Measurements from ENCODE around the gene TNIP1.

The TNIP1 gene

GRCh38 chr5:151058301-151058700 lies 22.5 kb downstream of the TNIP1 start:
- no peak overlapping the region for H3K9ac ChIP-seq (ENCODE audit: low read depth, low read length)
- H3K4me3 ChIP-seq (ENCODE audit: low read length): no peak overlapping the region
- no peaks in the 10 kb centered on the region for H3K9me3 ChIP-seq (replicated peaks; ENCODE audit: low read length)
- H3K27me3 ChIP-seq (ENCODE audit: control insufficient read depth, insufficient read depth, low read length): no peaks in the 10 kb centered on the region
- H3K4me2 ChIP-seq (ENCODE audit: low read length): no peak overlapping the region
- H3K36me3 ChIP-seq (ENCODE audit: insufficient read depth, low read length): peaks cover 85% of the 10 kb centered on the region
- H3K4me1 ChIP-seq (ENCODE audit: control insufficient read depth, insufficient read depth, low read length): peaks cover 28% of the 10 kb centered on the region

- Histone ChIP-seq H3K9me3 (replicated peaks; ENCODE audit: low read length) (no peaks in the 10 kb centered on the region), H3K4me1 (ENCODE audit: control insufficient read depth, insufficient read depth, low read length) (peaks cover 23% of the 10 kb centered on the region), H3K4me3 (ENCODE audit: low read length) (no peak overlapping the region), H3K27me3 (ENCODE audit: control insufficient read depth, insufficient read depth, low read length) (no peaks in the 10 kb centered on the region), H3K9ac (ENCODE audit: low read depth, low read length) (no peak overlapping the region), H3K4me2 (ENCODE audit: low read length) (no peak overlapping the region), H3K36me3 (ENCODE audit: insufficient read depth, low read length) (peaks cover 76% of the 10 kb centered on the region)
These were observed 24.2 kb downstream of the TNIP1 start for GRCh38 chr5:151056379-151057325.

- no peaks in the 10 kb centered on the region for H3K9me3 ChIP-seq (replicated peaks; ENCODE audit: low read length)
- H3K4me3 ChIP-seq (ENCODE audit: low read length): no peak overlapping the region
- peaks cover 75% of the 10 kb centered on the region for H3K36me3 ChIP-seq (ENCODE audit: insufficient read depth, low read length)
- no peaks in the 10 kb centered on the region for H3K27me3 ChIP-seq (ENCODE audit: control insufficient read depth, insufficient read depth, low read length)
- no peak overlapping the region for H3K9ac ChIP-seq (ENCODE audit: low read depth, low read length)
- no peak overlapping the region for H3K4me2 ChIP-seq (ENCODE audit: low read length)
- peaks cover 17% of the 10 kb centered on the region for H3K4me1 ChIP-seq (ENCODE audit: control insufficient read depth, insufficient read depth, low read length)
These were observed 25.5 kb downstream of the TNIP1 start for GRCh38 chr5:151055336-151055735.

DNA sequence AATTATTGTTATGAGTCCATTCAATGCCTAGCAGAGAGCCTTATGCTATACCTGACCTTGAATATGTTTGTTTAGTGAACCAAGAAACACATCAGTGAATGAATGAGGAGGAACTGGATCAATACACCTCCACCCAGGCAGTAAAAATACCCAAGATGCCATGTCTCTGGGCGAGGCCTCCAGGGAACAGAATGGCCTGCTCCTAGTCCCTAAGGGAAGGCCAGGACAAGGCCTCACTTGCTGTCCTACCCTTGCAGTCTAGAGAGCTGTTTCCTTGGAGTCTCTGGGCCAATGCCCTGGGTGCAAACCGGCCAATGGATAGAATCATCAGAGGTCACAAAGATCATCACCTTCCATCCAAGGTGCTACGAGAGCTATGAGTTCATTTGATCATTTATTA lies 26.1 kb downstream of the TNIP1 start:
- Histone ChIP-seq H3K27me3 (ENCODE audit: control insufficient read depth, insufficient read depth, low read length) (no peaks in the 10 kb centered on the region), H3K36me3 (ENCODE audit: insufficient read depth, low read length) (peaks cover 75% of the 10 kb centered on the region), H3K4me3 (ENCODE audit: low read length) (no peak overlapping the region), H3K9me3 (replicated peaks; ENCODE audit: low read length) (no peaks in the 10 kb centered on the region), H3K4me1 (ENCODE audit: control insufficient read depth, insufficient read depth, low read length) (peaks cover 11% of the 10 kb centered on the region), H3K9ac (ENCODE audit: low read depth, low read length) (no peak overlapping the region), H3K4me2 (ENCODE audit: low read length) (no peak overlapping the region)

GRCh38 chr5:151053796-151054462 lies 26.9 kb downstream of the TNIP1 start:
- Histone ChIP-seq H3K4me3 (ENCODE audit: low read length) (no peak overlapping the region), H3K9me3 (replicated peaks; ENCODE audit: low read length) (no peaks in the 10 kb centered on the region), H3K36me3 (ENCODE audit: insufficient read depth, low read length) (peaks cover 77% of the 10 kb centered on the region), H3K4me2 (ENCODE audit: low read length) (no peak overlapping the region), H3K9ac (ENCODE audit: low read depth, low read length) (no peak overlapping the region), H3K27me3 (ENCODE audit: control insufficient read depth, insufficient read depth, low read length) (no peaks in the 10 kb centered on the region), H3K4me1 (ENCODE audit: control insufficient read depth, insufficient read depth, low read length) (peaks cover 9% of the 10 kb centered on the region)

DNA sequence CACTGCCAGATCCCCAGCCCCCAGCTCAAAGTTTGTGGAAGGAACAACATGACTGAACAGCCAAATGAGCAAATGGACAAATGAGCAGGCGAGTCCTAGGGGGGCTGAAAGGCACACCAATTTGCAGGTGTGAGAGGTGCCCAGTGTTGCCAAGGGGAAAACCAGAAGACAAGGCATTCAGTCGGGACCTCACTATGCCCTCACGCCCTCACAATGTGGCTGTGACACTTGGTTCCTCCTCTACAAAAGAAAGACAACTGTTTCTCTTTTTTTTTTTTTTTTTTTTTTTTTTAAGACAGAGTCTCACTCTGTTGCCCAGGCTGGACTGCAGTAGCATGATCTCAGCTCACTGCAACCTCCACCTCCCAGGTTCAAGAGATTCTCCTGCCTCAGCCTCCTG lies 28.0 kb downstream of the TNIP1 start:
- Histone ChIP-seq H3K27me3 (ENCODE audit: control insufficient read depth, insufficient read depth, low read length) (no peaks in the 10 kb centered on the region), H3K4me1 (ENCODE audit: control insufficient read depth, insufficient read depth, low read length) (peaks cover 9% of the 10 kb centered on the region), H3K9ac (ENCODE audit: low read depth, low read length) (no peak overlapping the region), H3K4me2 (ENCODE audit: low read length) (no peak overlapping the region), H3K4me3 (ENCODE audit: low read length) (no peak overlapping the region), H3K9me3 (replicated peaks; ENCODE audit: low read length) (no peaks in the 10 kb centered on the region), H3K36me3 (ENCODE audit: insufficient read depth, low read length) (peaks cover 77% of the 10 kb centered on the region)

GRCh38 chr5:151051931-151052608 lies 28.8 kb downstream of the TNIP1 start:
- no peaks in the 10 kb centered on the region for H3K27me3 ChIP-seq (ENCODE audit: control insufficient read depth, insufficient read depth, low read length)
- H3K4me2 ChIP-seq (ENCODE audit: low read length): no peak overlapping the region
- H3K36me3 ChIP-seq (ENCODE audit: insufficient read depth, low read length): peaks cover 79% of the 10 kb centered on the region
- no peak overlapping the region for H3K4me3 ChIP-seq (ENCODE audit: low read length)
- no peaks in the 10 kb centered on the region for H3K9me3 ChIP-seq (replicated peaks; ENCODE audit: low read length)
- H3K9ac ChIP-seq (ENCODE audit: low read depth, low read length): no peak overlapping the region
- peaks cover 9% of the 10 kb centered on the region for H3K4me1 ChIP-seq (ENCODE audit: control insufficient read depth, insufficient read depth, low read length)

DNA sequence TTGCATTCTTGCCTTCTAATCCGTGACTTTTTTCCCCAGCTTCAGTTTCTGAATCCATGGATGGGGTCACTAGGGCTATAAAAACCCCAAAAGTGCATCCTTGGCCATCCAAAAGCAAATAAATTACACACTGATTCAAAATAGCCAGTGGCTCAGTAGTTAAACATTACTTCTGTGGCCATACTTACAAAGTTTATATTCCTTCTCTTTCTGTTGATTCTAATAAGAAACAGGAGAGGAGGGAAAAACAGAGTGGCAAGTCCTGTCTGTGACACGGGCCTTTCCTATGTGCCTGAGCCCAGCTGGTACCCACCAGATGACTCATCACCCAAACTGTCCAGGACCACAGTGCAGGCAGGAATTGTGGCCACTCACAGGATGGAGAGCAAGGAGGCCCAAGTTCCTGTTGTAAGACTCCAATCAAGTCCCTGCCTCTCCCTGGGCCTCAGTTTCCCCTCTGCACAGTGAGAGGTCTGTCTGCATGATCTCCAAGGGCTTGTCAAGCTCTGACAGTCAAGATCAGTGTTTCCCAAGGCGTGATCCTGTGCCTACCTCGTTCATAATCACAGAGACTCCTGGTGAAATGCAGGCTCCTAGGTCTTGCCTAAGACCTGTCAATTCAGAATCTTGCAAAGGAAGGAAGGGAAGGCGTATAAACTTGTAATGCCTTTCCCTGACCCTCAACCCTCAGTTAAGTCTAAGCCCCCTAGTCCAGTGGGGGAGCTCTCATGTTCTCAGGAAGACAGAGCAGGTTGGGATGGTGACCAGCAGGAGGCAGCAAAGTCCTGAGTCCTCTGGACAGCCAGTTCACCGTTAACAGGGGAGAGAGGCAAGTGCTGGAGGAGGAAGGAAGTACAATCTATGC lies 29.5 kb downstream of the TNIP1 start:
- H3K9ac ChIP-seq (ENCODE audit: low read depth, low read length): no peak overlapping the region
- no peak overlapping the region for H3K4me2 ChIP-seq (ENCODE audit: low read length)
- H3K36me3 ChIP-seq (ENCODE audit: insufficient read depth, low read length): peaks cover 72% of the 10 kb centered on the region

GRCh38 chr5:151048526-151048925 lies 32.3 kb downstream of the TNIP1 start:
- Histone ChIP-seq H3K4me2 (ENCODE audit: low read length) (no peak overlapping the region), H3K9me3 (replicated peaks; ENCODE audit: low read length) (no peaks in the 10 kb centered on the region), H3K36me3 (ENCODE audit: insufficient read depth, low read length) (peaks cover 59% of the 10 kb centered on the region), H3K9ac (ENCODE audit: low read depth, low read length) (no peak overlapping the region), H3K4me3 (ENCODE audit: low read length) (no peak overlapping the region), H3K4me1 (ENCODE audit: control insufficient read depth, insufficient read depth, low read length) (peaks cover 9% of the 10 kb centered on the region), H3K27me3 (ENCODE audit: control insufficient read depth, insufficient read depth, low read length) (no peaks in the 10 kb centered on the region)

More for the DNA sequence above, 29.5 kb downstream of the TNIP1 start:
- Histone ChIP-seq H3K27me3 (ENCODE audit: control insufficient read depth, insufficient read depth, low read length) (no peaks in the 10 kb centered on the region), H3K4me3 (ENCODE audit: low read length) (no peak overlapping the region), H3K4me1 (ENCODE audit: control insufficient read depth, insufficient read depth, low read length) (peaks cover 9% of the 10 kb centered on the region), H3K9me3 (replicated peaks; ENCODE audit: low read length) (no peaks in the 10 kb centered on the region)

DNA sequence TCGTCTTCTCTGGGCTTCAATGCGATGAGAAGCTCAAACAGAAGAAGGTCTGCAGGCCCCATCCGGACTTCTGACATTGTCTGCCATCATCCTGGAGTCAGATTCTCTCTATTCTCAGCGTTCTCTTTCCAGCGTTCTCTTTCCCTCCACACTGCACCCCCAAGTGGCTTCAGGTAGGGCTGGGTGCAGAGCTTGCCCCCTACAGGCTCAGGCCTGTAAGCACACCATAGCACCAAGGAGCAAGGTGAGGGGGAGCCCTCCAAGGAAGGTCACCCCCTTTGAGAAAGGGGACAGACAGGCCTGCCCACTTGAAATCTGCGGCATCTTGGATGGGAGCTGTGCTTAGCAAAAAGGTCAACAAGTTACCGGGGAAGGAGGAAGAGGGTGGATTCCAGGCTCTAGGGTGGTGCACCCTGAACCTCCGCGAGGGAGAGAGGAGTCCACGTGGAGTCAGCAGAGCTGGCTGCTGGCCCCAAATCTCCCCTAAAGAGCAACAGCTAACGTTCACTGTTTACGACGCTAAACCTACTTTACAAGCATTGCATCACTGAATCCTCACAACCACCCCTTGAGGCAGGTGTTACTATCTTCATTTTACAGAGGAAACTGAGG lies 32.9 kb downstream of the TNIP1 start:
- H3K27me3 ChIP-seq (ENCODE audit: control insufficient read depth, insufficient read depth, low read length): no peaks in the 10 kb centered on the region
- peaks cover 9% of the 10 kb centered on the region for H3K4me1 ChIP-seq (ENCODE audit: control insufficient read depth, insufficient read depth, low read length)
- H3K36me3 ChIP-seq (ENCODE audit: insufficient read depth, low read length): peaks cover 62% of the 10 kb centered on the region
- H3K4me2 ChIP-seq (ENCODE audit: low read length): no peak overlapping the region
- H3K9me3 ChIP-seq (replicated peaks; ENCODE audit: low read length): no peaks in the 10 kb centered on the region
- no peak overlapping the region for H3K9ac ChIP-seq (ENCODE audit: low read depth, low read length)
- H3K4me3 ChIP-seq (ENCODE audit: low read length): no peak overlapping the region
